NCI-H2107 (cell line): Measurements from ENCODE around the gene TEX54.
"Not testable (repeated sequence)": the region's sequence is repeated elsewhere in the genome, so short reads cannot be mapped to it uniquely, and the experiment has no call there.

Experiments
- DNase-seq: peaks from one replicate; lab custom pipeline; 2025; lab: John Stamatoyannopoulos, UW

The TEX54 gene

DNA sequence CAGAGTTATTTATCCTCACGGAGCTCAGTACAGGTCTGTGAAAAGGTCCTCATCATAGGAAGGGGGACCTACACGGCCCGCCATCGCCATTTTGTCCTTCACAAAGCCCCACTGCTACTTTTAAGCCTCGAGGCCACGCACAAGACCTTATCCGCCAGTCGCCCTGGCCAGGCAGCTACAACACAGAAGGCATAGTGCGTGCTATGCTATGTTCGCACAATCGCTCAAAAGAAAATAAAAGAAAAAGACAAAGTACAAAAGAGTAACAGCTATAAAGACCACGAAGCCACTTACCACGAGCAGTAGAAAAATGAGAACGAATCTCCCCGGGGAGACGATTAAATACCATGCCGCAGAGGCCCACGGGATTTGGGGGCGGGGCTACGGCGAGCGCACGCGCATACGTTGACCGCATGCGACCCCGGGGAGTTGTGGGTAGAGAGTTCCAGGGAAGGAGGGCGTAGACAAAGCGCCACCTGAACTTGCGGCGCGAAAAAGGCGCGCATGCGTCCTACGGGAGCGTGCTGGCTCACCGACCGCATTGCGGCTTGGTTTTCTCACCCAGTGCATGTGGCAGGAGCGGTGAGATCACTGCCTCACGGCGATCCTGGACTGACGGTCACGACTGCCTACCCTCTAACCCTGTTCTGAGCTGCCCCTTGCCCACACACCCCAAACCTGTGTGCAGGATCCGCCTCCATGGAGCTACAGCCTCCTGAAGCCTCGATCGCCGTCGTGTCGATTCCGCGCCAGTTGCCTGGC is 23.1 kb upstream of the TEX54 start:
- DNase-seq: peak; percentile 94

DNA sequence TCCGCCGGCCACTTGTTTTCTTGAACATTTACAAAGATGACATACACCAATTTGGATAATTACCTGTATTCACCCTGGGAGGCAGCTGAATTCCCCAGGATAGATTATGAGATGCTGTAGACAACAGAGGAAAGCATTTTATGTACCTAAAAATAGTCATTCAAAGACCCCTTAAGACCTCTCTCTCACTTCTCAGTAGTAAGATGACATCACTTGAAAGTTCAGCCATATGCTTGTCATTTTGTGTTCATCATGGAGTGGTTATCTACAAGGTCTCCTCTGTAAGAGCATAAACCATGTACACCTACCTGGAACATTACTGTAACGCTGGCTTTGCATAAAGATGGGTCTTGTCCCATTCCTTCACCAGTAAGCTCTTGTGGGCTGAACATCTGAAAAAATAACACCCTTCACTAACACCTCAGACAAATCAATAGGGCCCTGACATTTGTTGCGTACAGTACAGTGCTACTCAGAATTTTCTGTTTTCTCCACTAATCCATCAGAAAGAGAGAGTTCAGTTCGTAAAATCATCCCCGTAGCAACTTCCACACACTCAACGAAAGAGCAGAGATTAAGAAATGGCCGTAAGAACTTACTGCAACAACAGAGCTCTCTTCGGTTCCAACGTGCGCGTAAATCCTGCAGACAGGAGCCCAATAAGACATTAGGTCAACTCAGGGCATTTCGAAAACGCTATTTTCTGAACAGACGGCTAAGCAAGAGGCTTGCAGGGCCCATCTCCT is 22.4 kb upstream of the TEX54 start:
- DNase-seq: no peak

DNA sequence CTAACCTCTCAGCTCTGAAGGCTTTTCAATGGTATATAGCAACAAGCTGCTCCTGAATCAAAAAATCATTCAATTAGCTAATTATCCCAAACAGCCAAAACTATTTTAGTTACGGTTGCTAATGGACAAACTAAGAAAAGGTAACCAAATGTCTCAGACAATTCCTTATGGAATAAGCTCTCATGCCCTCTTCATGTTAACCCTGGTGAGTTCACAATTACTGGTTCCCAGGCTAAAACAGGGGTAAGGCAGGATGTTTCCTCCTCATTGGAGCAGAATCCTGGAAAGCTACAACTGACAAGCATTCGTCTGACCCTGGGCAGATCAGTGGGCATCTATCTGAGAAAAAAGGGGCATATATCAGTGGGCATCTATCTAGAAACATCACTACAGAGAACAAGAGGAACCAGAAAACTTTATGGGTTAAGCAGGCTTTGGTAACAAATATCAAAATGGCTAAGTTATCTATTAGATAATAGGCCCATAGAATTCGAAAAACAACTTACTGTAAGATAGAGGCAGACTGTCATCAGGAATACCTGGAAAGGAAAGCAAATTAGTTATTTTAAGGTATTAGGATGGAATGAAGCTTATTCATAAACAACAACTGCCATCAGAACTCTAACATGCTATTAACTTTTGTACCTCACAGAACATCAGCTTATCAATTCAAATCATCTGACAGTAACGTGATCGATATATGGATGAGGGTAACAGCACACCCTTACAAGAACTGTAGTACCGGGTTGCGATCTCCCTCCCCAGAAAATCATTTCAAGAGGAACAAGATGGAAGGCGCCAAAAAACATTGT is 21.6 kb upstream of the TEX54 start:
- no peak for DNase-seq

DNA sequence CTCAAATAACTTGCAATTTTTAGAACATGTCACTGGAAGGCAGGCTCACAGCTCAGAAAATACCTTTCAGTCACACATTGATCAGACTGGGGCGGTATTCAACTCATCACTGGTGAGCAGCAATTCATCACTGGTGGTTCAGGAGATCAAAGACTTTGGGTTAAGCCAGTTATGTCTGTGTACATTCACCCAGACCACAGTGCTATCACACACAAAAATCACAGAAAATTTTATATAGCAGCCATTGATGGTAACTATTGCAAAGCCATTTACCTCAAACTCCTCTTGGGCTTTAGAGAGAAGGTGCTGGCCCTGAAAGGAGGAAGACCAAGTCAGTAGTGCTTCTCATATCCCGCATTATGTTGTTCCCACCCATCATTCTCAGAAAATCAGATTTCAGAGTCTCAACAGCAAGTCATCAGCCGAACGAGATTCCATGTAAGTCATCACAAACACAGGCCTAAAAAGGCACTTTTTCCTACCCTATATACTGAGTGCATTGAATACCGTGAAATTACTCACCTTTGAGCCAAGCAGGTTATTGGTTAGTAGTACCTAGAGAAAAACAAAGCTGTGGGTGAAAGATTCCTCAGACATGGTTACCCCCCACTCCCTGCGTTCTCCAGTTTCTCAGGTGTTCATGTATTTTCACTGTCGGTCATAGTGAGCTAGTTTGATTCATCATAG is 20.8 kb upstream of the TEX54 start:
- no peak for DNase-seq

DNA sequence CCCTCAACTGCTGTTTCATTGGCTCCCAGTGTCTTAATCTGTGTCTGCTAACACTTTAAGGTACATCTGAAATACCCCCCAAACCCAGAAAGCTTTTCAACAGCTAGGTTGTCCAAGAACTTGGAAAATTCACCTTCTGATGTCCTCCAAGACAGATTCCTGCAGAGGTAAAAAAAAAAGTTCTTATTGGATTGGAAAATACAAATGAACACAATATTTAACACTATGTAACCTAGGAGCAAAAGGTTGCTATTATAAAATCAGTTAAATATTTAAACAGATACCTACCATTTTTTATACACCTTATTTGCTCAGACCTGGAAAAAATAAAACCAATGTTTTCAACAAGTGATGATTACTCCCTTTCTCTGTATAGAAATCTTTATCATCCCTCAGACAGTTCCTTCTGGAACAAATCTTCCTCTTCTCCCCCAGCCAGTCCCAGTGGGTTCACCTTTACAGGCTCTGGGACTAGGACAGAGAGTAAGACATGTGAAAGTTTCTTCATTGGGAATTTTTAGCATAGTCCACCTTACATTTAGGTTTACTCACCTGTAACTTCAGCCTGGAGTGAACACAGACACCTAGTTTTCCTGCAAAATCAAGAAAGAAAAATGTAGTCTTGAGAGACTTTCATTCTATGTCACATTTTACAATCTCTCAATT is 20.0 kb upstream of the TEX54 start:
- no peak for DNase-seq

DNA sequence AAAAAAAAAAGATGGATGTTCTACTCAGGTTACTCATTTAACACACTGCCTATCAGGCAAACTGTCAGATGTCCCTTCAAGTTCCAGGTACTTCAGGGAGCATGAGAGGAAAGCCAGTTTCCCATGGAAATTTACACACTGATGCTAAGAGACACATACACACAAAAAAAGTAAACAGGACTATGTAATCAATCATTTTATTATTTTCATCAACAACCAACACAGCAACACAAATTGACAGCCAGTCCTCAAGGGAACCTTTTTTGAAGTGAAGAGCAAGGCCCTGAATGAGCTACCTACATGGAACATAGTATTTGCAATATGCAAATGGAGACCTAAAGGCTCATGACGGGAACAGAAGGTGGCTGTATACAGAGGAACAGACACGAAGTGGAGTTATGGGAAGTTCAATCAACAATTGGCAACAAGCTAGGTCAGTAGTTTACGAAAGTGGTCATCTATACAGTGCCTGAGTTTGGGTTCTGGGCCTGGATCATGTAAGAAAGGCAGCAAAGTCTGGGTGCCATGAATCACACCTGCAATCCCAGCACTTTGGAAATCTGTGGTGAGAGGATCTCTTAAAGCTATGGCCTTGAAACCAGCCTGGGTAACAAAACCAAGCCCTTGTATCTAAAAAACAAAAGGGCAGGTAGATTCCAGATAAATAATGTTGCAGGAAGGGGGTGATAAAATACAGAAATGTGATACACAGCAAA is 19.3 kb upstream of the TEX54 start:
- DNase-seq: no peak

DNA sequence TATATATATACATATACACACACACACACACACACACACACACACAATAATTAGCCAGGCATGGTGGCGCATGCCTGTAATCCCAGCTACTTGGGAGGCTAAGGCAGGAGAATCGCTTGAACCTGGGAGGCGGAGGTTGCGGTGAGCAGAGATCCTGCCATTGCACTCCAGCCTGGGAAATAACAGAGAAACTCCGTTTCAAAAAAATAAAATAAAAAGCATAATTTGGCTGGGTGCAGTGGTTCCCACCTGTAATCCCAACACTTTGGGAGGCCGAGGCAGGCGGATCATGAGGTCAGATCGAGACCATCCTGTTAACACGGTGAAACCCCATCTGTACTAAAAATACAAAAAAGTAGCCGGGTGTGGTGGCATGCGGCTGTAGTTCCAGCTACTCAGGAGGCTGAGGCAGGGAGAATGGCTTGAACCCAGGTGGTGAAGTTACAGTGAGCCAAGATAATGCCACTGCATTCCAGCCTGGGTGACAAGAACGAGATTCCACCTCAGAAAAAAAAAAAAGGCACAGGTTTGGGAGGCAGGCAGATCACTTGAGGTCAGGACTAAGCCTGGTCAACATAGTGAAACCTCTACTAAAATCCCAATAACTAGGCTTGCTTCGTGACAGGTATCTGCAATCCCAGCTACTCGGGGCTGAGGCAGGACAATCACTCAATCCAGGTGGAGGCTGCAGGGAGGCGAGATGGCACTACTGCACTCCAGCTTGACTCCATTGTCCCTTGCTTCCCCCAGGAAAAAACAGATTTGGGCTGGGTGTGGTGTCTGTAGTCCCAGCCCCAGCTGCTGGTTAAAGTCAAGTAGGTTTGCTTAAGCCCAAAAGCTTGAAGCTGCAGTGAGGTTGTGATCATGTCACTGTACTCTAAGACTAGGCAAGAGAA is 18.5 kb upstream of the TEX54 start:
- DNase-seq: no peak

DNA sequence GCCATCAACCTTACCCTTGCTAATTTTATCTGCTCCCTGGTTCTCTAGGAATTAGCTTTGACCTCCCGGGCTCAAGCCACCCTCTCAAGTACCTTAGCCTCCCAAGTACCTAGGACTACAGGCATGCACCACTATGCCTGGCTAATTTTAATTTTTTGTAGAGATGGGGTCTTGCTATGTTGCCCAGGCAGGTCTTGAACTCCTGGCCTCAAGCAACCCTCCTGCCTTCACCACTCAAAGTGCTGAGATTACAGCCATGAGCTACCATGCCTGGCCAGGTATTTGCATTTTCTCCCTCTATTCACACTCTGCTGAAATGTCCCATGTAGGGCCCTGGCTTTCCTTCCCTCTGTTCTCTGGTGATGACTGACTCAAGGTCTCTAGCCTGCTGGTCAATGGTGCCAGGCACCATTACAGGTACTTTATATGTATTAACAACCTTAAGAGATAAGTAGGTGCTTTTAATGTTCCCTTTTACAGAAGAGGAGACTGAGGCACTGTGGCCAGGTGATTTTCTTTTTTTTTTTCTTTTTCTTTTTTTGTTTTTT is 15.2 kb upstream of the TEX54 start:
- DNase-seq: no peak

DNA sequence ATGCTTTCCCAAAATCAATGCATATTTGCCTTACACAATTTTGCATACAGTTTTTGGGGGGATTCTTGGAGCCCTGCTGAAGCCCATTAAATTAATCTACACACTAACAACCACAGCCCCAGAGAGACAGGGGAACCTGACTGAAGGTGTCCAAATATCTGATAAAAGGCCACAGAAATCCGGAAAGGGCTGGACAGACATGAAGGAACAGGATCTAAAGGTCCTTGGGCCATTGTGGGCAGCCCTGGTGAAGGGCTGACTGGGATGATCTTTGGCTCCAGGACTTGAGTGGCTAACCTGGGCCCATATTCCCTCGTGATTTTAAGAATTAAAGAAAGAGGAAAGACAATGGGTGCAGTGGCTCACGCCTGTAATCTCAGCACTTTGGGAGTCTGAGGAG is 13.5 kb upstream of the TEX54 start:
- no peak for DNase-seq

DNA sequence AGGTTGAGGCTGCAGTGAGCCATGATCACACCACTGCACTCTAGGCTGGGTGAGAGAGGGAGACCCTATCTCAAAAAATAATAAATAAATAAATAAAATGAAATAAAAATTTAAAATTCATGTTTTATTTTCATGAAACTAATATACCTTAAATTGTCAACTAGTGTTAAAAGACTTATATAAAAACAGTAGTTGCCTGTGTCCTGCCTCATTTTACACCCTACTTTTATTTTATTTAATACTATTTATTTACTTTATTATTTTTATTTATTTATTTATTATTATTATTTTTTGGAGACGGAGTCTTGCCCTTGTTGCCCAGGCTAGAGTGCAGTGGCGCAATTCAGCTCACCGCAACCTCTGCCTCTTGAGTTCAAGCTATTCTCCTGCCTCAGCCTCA is 11.5 kb upstream of the TEX54 start:
- no peak for DNase-seq

DNA sequence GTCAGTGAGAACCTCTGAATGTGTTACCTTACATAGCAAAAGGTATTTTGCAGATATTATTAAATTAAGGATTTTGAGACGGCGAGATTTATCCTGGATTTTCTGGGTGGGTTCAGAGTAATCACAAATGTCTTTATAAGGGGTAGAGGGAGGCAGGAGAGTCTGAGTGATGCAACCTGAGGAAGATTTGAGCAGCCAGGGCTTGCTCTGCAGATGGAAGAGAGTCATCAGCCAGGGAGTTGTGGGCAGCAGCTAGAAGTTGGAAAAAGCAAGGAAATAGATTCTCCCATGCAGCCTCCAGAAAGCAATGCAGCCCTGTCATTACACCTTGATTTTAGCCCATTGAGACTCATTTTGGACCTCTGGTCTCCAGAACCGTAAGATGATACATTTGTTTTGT is 10.8 kb upstream of the TEX54 start:
- no peak for DNase-seq

DNA sequence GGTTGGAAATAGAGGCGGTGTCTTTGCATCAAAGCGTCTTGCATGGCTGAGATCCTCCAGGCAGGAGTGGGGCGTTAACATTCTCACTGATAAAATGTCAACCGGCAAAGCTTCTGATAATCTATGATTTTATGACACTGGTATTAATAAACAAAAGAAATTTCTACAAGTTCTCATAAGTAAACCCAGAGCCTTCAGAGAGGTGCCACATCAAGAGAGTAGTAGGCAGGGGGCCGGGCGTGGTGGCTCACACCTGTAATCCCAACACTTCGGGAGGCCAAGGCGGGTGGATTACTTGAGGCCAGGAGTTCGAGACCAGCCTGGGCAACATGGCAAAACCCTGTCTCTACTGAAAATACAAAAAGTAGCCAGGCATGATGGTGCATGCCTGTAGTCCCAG is 10.2 kb upstream of the TEX54 start:
- DNase-seq: not testable (repeated sequence)

DNA sequence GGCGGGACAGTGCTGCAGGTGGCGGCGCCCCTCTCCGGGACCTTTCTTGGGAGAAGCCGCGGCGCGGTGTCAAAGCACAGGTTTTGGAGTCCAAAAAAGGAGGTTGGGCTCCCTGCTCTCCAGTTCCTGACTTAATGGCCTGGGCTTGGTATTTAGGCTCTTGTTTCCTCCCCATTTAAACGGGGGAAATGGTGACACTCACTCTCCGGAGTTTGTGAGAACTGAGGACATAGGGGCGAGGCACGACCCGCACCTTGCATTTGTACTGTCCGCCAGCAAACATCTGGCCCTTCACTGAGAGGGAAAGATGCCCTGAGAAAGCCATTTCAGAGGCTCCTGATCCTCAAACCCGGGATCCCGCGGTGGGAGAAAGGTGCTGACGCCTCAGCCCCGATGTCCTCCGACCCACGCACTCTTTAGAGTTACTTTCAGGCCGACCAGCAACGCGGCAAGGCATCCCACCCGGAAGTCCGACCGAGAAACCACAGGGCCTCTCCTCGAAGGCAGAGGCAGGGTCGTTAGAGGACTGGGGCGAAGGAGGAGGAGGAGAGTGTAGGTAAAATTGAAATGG is 9.6 kb upstream of the TEX54 start:
- DNase-seq: no peak

DNA sequence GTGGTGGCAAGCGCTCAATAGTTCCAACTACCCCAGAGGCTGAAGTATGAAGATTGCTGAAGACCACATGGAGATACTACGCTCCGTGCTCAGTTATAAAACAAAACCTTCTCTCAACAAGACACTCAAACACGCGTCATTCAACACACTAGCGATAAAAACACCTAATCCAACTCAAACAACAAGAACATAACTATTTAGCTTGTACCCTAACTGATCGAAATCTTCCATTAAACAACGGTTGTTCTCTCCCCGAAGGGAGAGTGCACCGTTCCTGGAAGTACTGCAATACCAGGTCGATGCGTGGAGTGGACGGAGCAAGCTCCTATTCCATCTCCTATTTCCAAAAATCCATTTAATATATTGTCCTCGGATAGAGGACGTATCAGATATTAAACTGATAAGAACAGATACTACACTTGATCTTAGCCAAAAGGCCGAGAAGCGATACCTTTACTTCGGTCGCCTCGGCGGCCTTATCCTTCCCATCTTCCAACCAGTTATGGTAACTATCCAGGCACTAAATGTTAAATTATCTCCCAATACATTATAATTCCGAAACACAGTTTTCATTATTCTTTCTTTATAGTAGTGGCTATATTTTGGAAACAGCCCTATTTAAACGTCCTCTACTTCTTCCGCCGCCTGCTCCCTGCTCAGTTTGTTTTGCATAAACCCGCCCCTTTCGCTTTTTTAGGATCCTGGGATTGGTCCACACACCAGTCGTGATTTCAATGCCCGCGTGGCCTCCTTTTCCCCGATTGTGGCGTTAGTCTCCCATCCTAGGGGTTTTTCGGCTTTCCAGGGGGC is 8.9 kb upstream of the TEX54 start:
- DNase-seq: peak; percentile 77

DNA sequence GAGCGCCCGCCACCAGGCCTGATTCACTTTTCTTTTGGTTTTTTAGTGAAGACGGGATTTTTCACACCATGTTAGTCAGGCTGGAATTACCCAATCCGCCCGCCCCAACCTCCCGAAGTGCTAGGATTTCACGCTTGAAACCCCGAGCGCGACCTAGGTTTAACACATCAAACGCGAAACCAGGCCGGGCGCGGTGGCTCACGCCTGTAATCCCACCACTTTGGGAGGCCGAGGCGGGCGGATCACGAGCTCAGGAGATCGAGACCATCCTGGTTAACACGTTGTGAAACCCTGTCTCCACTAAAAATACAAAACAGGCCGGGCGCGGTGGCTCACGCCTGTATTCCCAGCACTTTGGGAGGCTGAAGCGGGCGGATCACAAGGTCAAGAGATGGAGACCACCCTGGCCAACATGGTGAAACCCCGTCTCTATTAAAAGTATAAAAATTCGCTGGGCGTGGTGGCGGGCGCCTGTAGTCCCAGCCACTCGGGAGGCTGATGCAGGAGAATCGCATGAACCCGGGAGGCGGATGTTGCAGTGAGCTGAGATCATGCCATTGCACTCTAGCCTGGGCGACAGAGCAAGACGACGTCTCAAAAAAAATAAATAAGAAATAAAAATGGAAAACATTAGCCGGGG is 8.2 kb upstream of the TEX54 start:
- not testable (repeated sequence) for DNase-seq

DNA sequence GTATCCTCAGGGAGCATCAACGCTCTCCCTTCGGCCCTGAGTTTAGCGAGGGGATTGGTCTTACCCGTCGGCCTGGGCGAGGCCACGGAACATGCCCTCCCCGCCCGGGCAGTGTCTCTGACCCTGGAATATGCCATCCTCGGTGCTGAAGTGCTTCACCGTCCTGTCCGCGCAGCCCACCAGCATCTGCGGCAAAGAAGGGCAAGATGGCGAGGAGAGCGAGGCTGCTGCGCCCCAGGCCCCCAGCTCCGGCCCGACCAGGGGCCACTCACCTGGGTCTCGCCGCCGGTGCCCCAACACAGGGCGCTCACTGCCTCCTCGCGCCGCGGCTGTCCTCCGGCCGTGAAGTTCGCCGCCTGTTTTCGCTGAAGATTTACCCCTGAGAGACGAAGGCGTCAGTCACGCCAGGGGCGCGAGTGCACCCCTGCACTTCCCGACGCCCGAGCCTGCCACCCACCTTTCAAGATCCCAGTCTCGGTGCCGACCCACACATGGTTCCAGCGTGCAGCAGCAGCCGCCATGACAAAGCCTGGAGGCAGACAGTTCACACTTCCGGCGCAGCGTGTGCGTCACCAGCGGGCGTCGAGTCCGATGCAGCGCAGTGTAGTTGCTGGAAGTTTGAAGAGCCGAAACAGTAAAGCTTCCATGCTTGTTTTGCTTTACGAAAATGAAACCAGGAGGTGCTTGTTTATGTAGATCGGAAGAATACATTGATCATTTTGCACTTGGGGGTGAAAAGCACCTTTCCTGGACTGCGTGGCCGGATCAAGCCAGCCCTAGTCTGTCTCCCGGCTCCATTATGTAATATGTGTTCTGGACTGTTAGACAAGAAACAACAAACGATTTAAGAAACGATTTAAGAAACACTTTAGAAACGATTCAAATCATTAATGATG is 6.7 kb upstream of the TEX54 start, which contains the start of gene WDR74:
Gene WDR74 (minus strand): TSS at position 541 of the 896 bp plus-strand sequence. CDS start 20 bp downstream, at position 521.
- DNase-seq: peak; percentile 88

DNA sequence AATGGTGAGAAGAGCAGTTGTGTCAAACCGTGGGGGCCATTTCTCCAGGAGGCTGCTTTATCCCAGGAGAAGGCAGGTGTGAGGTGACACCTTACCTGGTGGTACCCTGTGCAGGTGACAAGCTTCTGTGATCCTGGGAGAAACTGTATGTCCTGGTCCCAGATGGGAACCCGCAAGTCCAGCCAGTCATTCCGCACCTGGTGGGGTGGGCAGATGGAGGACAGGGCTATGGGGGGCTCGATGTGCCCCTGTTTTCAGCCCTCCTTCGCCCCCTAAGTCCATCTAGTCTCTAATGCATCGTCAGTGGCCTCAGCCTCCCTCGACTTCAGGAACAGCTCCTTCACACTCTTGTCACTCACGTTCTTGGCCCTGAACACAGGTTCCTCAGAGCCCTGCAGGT is 2.7 kb upstream of the TEX54 start:
- DNase-seq: no peak
